ENCODE results near the gene DLGAP1.

DLGAP1 gene

DNA sequence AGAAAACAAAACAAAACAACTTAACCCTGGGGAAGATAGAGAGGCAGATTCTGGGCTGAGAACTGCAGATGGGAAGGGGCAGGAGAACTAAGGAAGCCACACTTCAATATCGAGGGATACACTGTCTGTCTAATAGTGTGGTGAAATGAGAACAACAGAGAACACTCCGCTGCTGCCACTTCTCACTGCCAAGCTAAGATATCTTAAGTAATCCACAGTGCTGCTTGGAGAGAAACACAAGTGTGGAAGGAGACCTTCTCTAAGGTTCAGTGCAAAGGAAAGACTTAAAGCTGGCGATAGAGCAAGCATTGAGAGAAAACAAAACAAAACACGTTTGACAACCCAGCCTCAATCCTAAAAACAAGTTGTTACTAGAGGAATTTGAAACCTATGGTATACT is 37.4 kb downstream of the DLGAP1 start:
- Histone ChIP-seq H3K36me3 (replicated peaks; ENCODE audit: low read depth, low read length) (no peaks in the 10 kb centered on the region), H3K4me2 (ENCODE audit: low read length) (no peak overlapping the region), H3K9me3 (ENCODE audit: insufficient read depth, low read length) (no peaks in the 10 kb centered on the region; the same call in 1 of the 2 replicates), H2AFZ (ENCODE audit: low read depth, low read length) (no peak overlapping the region), H3K4me1 (ENCODE audit: low read length) (no peaks in the 10 kb centered on the region), H4K20me1 (ENCODE audit: insufficient read depth, low read length) (no peaks in the 10 kb centered on the region), H3K9ac (ENCODE audit: low read length) (no peak overlapping the region), H3K4me3 (ENCODE audit: low read length) (no peak overlapping the region), H3K27ac (ENCODE audit: low read length) (no peak overlapping the region), H3K79me2 (ENCODE audit: low read length) (no peaks in the 10 kb centered on the region), H3K27me3 (ENCODE audit: low read depth, low read length) (no peaks in the 10 kb centered on the region)
- no peak for TF ChIP-seq EZH2phosphoT487 (IDR thresholded peaks at IDR 0.05; ENCODE audit: low read depth)
- TF ChIP-seq, protein P1, sequence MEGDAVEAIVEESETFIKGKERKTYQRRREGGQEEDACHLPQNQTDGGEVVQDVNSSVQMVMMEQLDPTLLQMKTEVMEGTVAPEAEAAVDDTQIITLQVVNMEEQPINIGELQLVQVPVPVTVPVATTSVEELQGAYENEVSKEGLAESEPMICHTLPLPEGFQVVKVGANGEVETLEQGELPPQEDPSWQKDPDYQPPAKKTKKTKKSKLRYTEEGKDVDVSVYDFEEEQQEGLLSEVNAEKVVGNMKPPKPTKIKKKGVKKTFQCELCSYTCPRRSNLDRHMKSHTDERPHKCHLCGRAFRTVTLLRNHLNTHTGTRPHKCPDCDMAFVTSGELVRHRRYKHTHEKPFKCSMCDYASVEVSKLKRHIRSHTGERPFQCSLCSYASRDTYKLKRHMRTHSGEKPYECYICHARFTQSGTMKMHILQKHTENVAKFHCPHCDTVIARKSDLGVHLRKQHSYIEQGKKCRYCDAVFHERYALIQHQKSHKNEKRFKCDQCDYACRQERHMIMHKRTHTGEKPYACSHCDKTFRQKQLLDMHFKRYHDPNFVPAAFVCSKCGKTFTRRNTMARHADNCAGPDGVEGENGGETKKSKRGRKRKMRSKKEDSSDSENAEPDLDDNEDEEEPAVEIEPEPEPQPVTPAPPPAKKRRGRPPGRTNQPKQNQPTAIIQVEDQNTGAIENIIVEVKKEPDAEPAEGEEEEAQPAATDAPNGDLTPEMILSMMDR (IDR thresholded peaks at IDR 0.05; ENCODE audit: low read depth, low read length) = no peak

DNA sequence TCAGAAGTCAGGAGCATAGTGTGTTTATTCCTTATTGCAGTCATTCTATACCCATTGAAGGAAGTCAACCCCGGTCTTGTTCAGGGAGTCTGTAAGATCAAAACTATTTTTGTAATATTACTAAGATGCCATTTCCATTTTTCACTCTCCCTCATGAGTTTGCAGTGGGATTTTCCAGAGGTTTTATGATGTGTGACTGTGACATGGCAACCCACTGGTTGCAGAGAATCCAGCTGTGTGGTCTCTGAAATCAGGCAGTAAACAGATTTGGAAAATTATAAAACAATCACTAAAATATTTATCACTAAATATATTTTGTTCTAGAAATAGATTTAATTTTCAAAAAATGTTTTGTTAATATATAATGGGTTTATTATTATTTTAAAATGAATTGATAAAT is 38.1 kb downstream of the DLGAP1 start:
- Histone ChIP-seq H3K27ac (ENCODE audit: low read length) (no peak overlapping the region), H3K36me3 (replicated peaks; ENCODE audit: low read depth, low read length) (no peaks in the 10 kb centered on the region), H3K4me3 (ENCODE audit: low read length) (no peak overlapping the region), H4K20me1 (ENCODE audit: insufficient read depth, low read length) (no peaks in the 10 kb centered on the region), H2AFZ (ENCODE audit: low read depth, low read length) (no peak overlapping the region), H3K9ac (ENCODE audit: low read length) (no peak overlapping the region), H3K9me3 (ENCODE audit: insufficient read depth, low read length) (no peaks in the 10 kb centered on the region; the same call in 1 of the 2 replicates), H3K4me1 (ENCODE audit: low read length) (no peaks in the 10 kb centered on the region), H3K27me3 (ENCODE audit: low read depth, low read length) (no peaks in the 10 kb centered on the region), H3K79me2 (ENCODE audit: low read length) (no peaks in the 10 kb centered on the region), H3K4me2 (ENCODE audit: low read length) (no peak overlapping the region)
- TF ChIP-seq, protein P1 (IDR thresholded peaks at IDR 0.05; ENCODE audit: low read depth, low read length) = no peak
- no peak for TF ChIP-seq EZH2phosphoT487 (IDR thresholded peaks at IDR 0.05; ENCODE audit: low read depth)

DNA sequence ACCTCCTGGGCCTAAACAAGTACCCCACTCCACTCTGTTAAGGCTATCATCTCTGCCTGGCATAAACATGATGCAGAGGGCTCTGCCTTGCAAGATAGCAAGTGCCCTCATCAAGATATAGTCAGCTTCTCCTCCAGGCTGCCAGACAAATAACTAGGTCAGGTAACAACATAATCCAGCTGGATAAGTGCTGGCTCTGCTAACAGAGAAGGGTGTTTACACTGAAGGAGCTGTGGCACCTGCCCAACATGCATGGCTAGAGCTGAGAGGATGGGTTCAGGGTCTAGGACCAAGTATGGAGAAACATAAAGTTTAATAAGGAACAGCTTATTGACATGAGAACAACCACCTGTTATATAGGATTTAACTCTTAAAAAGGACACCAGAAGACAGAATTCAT is 42.8 kb downstream of the DLGAP1 start:
- no peak overlapping the region for H2AFZ ChIP-seq (ENCODE audit: low read depth, low read length)
- no peaks in the 10 kb centered on the region for H3K9me3 ChIP-seq (ENCODE audit: insufficient read depth, low read length)
- no peaks in the 10 kb centered on the region for H3K27me3 ChIP-seq (ENCODE audit: low read depth, low read length)
- H3K4me1 ChIP-seq (ENCODE audit: low read length) = no peaks in the 10 kb centered on the region
- H4K20me1 ChIP-seq (ENCODE audit: insufficient read depth, low read length) = no peaks in the 10 kb centered on the region
- H3K4me2 ChIP-seq (ENCODE audit: low read length) = no peak overlapping the region
- no peak overlapping the region for H3K27ac ChIP-seq (ENCODE audit: low read length)
- H3K36me3 ChIP-seq (replicated peaks; ENCODE audit: low read depth, low read length) = no peaks in the 10 kb centered on the region
- TF ChIP-seq EZH2phosphoT487 (IDR thresholded peaks at IDR 0.05; ENCODE audit: low read depth) = no peak
- TF ChIP-seq, protein P1 (IDR thresholded peaks at IDR 0.05; ENCODE audit: low read depth, low read length) = no peak
- H3K9ac ChIP-seq (ENCODE audit: low read length) = no peak overlapping the region
- H3K4me3 ChIP-seq (ENCODE audit: low read length) = no peak overlapping the region
- H3K79me2 ChIP-seq (ENCODE audit: low read length) = no peaks in the 10 kb centered on the region

DNA sequence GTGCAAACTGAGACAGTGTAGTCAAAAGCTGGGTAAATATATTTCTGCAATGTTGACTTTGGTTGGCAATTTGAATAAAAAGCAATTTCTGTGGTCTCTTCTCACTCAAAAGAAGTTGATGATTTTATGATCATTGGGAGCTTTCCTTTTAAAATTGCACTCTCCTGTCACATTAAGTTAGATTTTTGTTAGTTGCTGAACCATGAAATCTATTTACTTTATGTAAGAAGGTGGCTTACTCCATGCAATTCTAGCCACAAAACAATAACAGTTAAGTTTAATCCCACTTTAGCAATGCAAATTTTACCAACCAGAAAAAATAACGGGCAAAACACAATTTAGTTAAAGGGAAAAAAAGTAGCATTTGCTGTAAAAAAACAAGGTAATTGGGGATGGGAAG is 48.3 kb downstream of the DLGAP1 start:
- Histone ChIP-seq H3K27me3 (ENCODE audit: low read depth, low read length) (no peaks in the 10 kb centered on the region), H3K4me1 (ENCODE audit: low read length) (no peaks in the 10 kb centered on the region), H3K4me2 (ENCODE audit: low read length) (no peak overlapping the region), H3K27ac (ENCODE audit: low read length) (no peak overlapping the region), H2AFZ (ENCODE audit: low read depth, low read length) (no peak overlapping the region), H3K79me2 (ENCODE audit: low read length) (no peaks in the 10 kb centered on the region), H3K36me3 (replicated peaks; ENCODE audit: low read depth, low read length) (no peaks in the 10 kb centered on the region), H4K20me1 (ENCODE audit: insufficient read depth, low read length) (no peaks in the 10 kb centered on the region), H3K9me3 (ENCODE audit: insufficient read depth, low read length) (no peaks in the 10 kb centered on the region), H3K4me3 (ENCODE audit: low read length) (no peak overlapping the region), H3K9ac (ENCODE audit: low read length) (no peak overlapping the region)
- TF ChIP-seq, protein P1 (IDR thresholded peaks at IDR 0.05; ENCODE audit: low read depth, low read length) = no peak
- no peak for TF ChIP-seq EZH2phosphoT487 (IDR thresholded peaks at IDR 0.05; ENCODE audit: low read depth)
